DMS153 (cell line): ENCODE measurements around the gene GARIN3.
"Not testable (repeated sequence)": the region's sequence is repeated elsewhere in the genome, so short reads cannot be mapped to it uniquely, and the experiment has no call there.

ENCODE experiments used
- DNase-seq: peaks from one replicate; lab custom pipeline; 2025; lab: John Stamatoyannopoulos, UW

The GARIN3 gene

GRCh38 chr5:157166214-157167213, at the start of gene GARIN3:
GARIN3 (minus strand) TSS chr5:157166264; CDS start chr5:157166168, 96 bp downstream.
- no peak for DNase-seq

DNA sequence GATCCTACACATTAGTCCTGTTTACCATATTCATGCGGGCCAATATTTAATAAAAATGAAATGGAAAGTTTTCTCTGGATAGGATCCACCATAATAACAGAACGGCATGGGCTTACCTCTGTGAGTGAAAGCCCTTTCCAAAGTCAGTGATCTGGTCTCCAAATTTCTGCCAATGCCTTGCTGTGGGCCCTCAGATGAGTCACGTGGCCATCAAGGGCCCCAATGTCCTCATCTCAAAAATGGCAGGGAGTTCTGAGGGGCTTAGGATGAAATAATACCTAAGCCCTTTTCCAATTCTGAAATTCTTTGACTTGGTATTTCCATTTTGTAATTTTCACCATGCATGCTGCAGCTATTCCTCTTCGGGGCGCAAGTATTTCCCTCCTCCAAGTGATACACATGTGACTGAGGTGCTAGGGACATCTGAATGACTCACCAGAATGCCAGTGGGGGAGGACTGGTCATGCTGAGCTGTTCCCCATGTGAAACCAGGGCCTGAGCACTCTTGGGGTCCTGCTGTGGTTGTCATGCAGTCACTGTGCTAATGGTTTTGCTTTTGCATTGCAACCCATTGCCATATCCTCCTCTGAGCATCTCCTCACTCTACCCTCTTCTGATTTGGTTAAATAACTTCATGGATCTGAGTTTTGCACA, 49.6 kb upstream of the GARIN3 start:
- DNase-seq: no peak

DNA sequence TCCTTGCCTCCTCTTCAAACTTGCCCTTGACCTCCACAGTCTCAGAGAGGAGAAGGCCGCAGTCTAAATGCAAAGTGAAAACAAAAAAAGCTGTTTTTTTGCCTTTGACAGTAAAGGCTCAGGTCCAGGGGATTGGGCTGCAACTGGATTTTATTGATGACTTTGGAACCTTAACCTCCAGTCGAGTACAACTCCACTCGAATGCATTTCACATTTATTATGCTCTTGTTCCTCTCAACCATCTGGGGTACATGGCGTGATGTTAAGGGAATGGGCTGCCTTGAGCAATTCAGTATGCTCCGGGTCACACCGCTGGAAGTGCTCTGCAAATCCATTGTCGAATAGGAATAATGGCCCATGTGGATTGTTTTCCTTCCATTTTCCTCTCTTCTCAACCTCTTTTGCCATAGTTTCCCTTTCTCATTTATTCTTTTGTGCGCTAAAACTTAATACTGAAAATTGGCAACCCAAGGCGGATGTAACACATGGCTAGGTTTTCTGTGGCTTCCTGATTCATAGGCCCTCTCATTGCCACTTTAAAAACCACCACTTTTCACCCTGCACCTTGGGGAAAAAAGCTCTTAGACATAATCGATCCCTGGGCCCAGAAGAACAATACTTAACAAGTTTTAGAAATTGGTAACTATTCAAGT, 48.9 kb upstream of the GARIN3 start:
- no peak for DNase-seq

GRCh38 chr5:157214415-157214814, 48.4 kb upstream of the GARIN3 start:
- DNase-seq: no peak

DNA sequence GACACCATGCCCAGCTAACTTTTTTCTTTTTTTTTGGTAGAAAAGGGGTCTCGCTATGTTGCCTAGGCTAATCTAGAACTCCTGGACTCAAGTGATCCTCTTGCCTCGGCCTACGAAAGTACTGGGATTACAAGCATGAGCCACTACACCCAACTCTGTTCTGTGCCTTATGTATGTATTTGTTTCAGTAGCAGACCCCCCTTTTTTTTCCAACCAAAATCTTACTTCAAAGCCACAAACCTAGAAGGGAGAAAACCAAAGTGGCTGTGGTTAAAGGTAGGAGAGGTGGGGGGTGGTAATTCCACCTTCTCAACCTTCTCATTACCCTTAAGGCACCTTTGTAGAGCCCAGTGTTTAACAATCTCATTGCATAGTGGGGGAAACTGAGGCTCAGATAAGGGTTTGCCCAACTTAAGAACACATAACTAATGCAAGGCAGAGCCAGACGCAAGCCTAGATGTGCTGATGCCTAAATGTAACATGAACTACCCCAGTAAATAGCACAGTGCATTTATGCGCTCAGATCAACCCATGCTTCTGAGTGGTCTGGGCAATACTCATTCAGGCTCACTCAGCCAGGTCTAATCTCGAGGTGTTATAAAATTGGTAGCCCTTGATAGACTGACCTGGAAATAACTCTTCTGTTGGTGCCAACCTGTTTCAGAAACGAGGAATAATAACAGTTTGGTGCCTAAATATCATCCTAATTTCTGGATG, 47.6 kb upstream of the GARIN3 start:
- DNase-seq: no peak

GRCh38 chr5:157212307-157212706, 46.2 kb upstream of the GARIN3 start:
- no peak for DNase-seq

DNA sequence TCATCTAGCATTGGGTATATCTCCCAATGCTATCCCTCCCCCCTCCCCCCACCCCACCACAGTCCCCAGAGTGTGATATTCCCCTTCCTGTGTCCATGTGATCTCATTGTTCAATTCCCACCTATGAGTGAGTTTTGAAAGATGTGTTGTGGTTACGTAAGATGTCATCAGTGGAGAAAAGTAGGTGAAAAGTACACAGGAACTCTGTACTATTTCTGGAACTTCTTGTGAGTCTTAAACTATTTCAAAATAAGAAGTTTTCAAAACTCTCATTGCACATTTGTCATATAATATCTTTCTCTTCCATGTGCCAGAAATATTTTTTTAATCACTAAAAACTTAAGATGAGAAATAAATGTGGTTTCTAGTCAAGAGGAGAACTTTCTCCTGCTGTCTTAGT, 44.6 kb upstream of the GARIN3 start:
- DNase-seq: not testable (repeated sequence)

- no peak for DNase-seq
Measured at GRCh38 chr5:157205708-157206107, 39.6 kb upstream of the GARIN3 start.

DNA sequence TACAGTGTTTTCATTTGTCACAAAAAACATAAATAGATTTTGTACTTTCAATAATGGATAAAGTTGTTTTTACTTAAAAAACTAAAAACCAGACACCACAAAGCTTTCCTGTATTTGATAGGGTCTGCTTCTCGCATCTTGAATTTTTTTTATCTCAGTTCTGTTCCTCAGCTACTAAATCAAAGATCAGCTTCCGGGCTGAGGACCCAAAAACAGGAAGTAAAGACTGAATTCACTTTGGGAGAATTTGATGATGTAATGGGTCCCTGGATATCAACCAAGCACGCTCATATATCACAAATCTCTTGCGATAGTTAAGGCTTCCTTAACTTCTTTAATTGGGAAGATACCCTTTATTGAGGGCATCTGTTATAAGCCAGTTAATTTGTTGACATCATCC, 38.7 kb upstream of the GARIN3 start:
- DNase-seq: no peak

- DNase-seq: no peak
Measured at GRCh38 chr5:157203417-157203816, 37.4 kb upstream of the GARIN3 start.

- DNase-seq: no peak
Measured at GRCh38 chr5:157201857-157202256, 35.8 kb upstream of the GARIN3 start.

DNA sequence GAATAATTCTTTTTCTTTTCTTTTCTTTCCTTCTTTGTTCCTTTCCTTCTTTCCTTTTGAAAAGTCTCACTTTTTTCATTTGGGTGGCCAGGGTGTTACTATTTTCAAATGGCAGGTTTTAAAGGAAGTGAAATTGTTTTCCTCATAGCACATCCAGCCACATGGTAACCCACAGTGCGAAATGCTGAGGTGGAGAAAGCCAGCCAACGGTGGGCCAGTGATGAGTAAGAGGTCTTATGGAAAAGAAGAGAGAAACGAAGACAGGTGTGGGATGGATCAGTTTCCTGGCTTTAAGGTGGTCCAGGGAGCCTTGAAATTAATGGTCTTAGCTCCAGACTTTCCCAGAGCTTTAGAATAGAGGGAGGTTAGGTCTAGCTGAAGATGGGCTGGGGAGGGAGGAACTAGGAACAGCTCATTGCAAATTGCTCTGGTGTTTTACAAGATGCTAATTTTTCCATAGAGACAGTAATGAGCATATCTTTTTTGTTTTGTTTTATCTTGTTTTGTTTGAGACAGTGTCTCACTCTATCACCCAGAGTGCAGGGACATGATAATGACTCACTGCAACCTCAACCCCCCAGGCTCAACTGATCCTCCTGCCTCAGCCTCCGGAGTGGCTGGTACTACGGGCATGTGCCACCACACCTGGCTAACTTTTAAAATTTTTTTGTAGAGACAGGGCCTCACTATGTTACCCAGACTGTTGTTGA, 32.4 kb upstream of the GARIN3 start:
- no peak for DNase-seq

GRCh38 chr5:157197086-157197485, 31.0 kb upstream of the GARIN3 start:
- no peak for DNase-seq

DNA sequence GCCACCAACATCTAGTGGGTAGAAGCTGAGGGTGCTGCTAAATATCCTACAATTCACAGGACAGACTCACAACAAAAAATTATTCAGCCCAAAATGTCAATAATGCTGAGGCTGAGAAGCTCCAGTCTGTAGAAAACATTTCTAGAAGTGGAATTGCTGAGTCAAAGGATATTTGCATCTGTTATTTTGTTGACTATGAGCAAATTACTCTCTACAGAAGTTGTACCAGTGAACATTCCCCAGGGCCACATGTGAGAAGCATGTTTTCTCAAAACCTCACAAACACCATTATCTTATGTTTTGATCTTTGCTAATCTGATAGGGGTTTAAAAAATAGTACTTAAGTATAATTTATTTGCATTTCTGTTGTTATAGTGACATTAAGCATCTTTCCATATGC, 30.0 kb upstream of the GARIN3 start:
- DNase-seq: no peak

- no peak for DNase-seq
Measured at GRCh38 chr5:157193699-157194424, 27.8 kb upstream of the GARIN3 start.

DNA sequence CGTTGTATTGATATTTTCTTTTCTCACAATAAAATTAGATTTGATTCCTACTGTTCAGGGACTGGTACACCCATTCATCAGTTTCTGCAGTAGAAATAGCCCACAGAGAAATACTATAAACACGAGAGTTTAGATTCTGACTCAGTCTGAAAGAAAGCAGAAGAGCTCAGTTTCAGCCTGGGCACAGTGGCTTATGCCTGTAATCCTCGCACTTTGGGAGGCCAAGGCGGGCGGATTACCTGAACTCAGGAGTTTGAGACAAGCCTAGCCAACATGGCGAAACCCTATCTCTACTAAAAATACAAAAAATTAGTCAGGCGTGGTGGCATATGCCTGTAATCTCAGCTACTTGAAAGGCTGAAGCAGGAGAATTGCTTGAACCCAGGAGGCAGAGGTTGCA, 23.2 kb upstream of the GARIN3 start:
- no peak for DNase-seq

DNA sequence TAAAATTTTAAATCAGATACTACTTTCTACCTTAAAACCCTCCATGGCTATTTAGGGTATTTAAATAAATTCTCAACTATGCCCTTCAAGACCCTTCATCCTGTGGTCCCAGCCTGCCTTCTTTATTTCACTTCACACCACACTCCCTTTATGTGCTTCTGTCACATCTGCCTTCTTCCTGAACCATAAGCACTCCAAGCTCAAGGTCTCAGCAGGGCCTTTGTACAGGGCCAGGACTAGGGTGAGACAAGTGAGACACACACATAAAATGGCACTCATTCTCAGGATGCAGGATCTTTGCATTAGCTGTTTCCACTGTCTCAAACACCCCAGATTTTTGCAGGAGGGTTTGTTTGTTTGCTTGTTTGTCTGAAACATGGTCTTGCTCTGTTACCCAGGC, 22.2 kb upstream of the GARIN3 start:
- no peak for DNase-seq

DNA sequence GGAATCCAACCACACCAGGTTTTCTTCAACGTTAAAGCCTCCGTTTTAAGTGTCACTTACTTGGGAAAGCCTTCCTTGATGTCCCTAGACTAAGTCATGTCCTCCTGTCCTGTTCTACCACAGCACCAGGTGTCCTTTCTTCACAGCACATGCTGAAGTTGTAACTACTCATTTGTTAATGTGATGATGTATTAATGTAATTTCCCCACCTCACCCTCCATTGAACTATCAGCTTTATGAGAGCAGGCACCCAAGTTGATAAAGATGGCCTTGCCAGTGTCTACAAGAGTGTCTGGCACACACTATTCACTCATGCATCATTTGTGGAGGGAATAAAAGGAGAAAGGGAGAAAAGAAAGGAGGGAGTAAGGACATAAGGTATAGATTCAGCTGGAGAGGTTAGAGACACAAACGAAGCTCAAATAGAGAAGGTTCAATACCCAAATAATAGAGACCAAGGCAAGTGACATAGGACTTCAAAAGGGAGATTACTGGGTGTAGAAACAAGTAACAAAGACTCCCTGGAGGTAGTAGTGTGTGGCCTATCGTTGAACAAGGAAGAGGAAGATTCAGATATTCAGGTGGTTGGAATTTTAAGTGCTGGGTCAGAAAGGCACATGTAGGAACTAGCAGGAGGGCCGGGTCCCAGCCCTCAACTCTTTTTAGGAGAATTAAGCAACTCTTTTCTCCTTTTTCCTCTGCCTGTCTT, 21.1 kb upstream of the GARIN3 start:
- no peak for DNase-seq

- DNase-seq: no peak
Measured at GRCh38 chr5:157186309-157187045, 20.4 kb upstream of the GARIN3 start.
